ENCODE measurements around the gene GALT.

Gene GALT

DNA sequence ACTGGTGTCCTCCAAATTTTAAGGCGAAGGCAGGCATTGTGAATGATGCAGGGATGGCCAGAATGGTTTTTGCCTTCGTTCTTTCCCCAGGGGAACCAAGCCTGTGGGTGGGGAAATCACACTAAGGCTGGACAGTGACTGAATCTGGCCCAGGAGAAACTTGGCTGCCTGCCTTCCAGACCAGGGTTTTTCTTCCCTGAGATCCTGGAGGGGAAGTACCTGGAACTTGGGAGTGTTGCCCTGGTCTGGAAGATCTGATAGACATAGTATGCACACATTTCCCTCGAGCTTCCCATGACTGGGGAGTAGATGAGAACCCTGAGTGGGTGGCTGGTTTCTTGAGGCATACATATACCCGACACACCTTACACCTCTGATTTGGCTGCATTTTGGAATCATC, 4.8 kb downstream of the GALT start:
- no peak for FAIRE-seq

DNA sequence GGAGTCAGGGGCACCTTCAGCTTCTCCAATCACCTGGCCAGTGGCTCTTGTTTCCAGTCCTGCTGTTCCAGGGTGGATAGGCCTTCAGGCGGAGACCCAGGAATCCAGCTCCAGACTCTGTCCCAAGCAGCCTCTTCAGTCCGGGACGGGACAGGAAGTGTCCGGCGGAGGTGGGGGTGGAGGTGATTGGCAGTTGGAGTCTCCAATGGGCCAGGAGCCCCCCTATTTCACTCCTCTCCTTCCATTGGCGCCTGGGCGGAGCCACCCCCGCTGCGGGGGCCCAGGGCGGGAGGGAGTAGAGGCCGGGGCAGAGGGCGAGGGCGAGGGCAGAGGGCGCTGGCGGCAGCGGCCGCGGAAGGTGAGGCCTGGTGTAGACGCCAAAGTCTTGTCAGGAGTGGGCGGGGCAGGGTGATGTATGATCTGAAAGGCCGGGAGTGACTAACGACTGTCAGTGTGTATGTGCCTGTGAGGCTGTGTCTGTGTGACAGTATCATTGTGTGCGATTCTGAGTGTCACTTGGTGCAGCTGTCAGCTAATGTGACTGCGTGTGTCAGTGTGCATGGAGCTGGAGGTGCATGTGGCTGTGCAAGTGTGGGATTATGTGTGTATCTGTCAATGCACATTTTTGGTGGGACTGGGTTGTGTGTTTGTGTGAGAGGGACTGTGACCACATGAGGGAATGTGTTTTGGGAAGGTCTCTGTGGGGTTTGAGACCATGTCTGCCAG, 5.6 kb downstream of the GALT start, which contains the start of gene IL11RA:
TSS of gene IL11RA (plus strand) at position 310 of the 726 bp plus-strand sequence. CDS start 3,033 bp downstream, outside the sequence.
- DNase-seq (ENCODE audit: insufficient read length, low spot score) (peak; percentile 89), FAIRE-seq (peak; percentile 65)

More for the DNA sequence above, 4.8 kb downstream of the GALT start:
- no peak for DNase-seq (ENCODE audit: insufficient read length, low spot score)

DNA sequence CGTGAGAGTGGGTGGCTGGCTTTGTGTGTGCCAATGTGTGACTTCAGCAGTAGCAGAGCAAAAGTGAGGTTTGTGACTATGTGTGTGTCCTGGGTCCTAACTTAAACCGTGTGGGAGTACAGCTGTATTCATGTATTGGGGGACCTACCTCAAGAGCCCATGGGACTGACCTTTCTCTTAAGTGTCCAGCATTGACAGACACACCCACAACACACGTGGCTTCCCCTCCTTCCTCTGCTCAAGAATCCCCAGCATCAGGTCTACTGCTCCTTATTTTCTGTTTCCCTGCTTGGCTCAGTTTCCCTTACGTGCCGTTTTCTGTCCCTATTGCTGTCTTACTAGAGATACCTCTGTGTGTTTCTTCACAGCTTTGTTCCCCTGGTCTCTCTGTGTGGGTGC, 6.1 kb downstream of the GALT start:
- no peak for DNase-seq (ENCODE audit: insufficient read length, low spot score)
- FAIRE-seq = no peak

DNA sequence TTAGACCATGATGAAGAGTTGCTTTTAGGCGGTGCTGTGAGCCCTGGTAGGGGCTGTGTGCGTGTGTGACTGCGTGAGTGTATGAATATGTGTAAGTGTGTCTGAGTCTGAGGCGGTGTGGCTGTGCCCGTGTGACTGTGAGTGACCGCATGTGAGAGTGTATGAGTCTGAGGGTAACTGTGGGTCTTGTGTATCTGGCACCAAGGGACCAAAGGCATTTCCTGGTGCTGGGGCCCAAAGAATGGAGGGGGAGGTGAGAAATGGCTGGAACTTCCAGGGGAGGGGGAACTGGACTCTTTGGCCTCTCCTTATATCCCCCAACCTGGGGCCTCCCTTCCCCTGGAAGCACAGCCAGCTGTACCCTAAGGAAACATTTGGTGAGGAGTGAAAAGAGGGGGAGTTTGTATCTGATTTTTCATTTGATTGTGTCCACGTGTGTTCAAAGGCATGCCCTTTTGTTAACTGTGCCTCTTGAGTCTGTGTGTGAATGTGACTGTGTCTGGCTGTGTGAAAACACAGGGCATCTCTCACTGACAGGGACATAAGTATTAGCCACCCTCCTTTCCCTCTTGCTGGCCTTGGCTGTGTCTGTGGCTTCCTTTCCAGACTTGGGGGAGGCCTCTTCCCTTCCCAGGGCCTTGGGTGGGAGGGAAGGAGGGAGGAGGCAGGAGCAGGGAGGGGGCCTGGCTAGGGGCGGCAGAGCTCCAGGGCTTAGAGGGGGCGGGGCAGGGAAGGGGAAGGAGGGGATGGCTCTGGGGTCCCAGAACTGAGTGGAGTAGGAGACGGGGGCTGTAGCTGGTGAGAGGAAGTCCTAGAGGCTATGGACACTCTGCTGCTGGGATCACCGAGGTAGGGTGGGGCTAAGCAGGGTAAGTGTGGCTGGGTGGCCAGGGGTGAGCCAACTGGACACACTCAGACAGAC, 6.9 kb downstream of the GALT start:
- DNase-seq (ENCODE audit: insufficient read length, low spot score) = no peak
- FAIRE-seq = no peak

DNA sequence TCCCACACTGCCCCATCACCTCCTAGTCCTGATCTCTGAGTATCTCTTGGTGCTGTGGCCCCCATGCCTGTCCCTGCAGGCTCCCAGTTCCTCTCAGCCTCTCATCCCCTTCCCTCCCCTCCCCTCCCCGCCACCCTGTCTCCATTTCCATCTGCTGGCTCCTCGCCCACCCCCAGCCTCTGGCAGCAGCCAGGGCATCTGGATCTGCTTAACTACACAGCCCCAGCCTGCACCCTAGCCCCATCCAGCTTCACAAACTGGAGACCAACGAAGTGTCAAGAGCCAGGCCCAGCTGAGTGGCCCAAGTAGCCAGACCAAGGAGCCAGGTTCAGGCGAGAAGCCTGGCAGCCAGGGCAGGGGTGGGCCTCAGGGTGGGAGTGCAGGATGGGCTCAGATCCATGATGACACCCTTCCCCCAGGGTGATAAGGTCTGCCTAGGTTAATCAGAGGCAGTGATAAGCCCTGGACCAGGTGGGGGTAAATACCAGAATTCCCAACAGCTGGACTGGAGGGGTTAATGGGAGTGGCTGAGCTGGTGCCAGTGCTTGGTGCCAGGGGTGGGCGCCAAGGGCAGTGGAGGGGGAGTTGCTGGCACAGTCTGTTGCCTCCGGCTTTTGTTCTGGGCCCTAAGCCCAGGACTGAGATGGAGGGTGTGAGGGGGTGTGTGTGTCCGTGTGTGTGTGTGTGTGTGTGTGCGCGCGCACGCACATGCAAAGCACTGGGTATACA, 8.0 kb downstream of the GALT start:
- no peak for FAIRE-seq

DNA sequence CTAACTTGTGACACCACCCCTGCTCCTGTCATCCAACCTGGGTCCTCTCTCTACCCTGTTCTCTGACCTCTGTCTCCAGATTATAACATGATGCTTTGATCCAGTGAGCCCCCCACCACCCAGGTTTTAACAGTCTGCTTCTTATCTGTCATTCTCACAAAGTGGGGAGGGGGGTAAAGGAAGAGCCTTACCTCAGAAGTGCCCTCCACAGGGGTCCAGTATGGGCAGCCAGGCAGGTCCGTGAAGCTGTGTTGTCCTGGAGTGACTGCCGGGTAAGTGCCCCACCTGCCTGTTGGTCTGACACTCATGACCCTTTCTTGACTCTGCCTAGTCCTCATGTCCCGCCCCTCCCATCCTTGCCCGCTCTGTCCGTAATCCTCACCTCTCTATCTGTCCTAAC, 8.9 kb downstream of the GALT start:
- DNase-seq (ENCODE audit: insufficient read length, low spot score) (no peak), FAIRE-seq (no peak)

More for the DNA sequence above, 8.0 kb downstream of the GALT start:
- no peak for DNase-seq (ENCODE audit: insufficient read length, low spot score)

DNA sequence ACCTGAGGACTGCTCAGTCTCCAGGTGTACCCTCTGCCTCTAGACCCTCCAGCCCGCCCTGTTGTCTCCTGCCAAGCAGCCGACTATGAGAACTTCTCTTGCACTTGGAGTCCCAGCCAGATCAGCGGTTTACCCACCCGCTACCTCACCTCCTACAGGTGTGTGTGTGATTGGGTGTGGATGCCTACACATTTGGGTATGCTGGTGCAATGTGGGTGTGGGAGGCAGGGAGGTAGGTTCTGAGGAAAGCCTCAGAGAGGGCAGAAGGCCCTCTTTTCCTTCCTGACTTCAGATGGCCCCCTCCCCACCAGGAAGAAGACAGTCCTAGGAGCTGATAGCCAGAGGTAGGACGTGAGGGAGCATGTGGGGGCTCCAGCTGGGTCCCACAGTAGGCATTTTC, 10.5 kb downstream of the GALT start:
- FAIRE-seq (no peak), DNase-seq (ENCODE audit: insufficient read length, low spot score) (no peak)

DNA sequence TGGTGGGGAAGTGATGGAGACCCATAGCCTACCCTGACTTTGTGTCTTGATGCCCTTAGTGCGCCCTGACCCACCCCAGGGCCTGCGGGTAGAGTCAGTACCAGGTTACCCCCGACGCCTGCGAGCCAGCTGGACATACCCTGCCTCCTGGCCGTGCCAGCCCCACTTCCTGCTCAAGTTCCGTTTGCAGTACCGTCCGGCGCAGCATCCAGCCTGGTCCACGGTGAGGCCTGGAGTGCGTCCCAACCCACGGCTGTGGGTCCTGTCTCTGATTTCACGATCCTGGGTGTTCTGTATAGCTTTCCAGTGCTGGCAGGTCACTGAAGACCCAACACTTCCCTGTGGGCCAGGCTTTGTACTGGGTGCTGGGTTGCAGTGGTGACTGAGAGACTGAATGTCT, 12.0 kb downstream of the GALT start:
- FAIRE-seq (no peak), DNase-seq (ENCODE audit: insufficient read length, low spot score) (no peak)

DNA sequence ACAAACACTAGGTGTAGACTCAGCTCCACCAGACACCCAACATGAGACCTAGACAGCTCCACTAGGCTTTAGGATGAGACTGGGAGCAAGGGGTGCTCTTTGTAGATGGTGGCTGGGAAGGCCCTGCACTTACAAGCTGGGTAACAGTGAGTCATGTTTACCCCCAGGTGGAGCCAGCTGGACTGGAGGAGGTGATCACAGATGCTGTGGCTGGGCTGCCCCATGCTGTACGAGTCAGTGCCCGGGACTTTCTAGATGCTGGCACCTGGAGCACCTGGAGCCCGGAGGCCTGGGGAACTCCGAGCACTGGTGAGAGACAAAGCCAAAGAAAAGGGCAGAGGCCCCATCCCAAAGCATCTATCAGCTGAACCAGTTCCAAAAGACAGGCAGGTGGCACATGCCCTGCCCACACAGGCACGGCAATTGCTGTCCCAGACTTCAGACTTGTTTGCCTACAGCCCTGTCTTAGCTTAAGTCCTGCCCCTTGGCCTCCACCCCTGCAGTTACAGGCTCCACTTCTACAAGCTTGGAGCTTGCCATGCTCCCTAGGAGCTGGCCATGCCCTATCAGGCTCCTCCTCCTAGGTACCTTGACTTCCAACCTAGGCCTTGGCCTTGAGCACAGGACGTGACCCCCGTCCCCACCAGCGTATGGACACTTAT, 13.2 kb downstream of the GALT start:
- DNase-seq (ENCODE audit: insufficient read length, low spot score) = no peak
- no peak for FAIRE-seq

DNA sequence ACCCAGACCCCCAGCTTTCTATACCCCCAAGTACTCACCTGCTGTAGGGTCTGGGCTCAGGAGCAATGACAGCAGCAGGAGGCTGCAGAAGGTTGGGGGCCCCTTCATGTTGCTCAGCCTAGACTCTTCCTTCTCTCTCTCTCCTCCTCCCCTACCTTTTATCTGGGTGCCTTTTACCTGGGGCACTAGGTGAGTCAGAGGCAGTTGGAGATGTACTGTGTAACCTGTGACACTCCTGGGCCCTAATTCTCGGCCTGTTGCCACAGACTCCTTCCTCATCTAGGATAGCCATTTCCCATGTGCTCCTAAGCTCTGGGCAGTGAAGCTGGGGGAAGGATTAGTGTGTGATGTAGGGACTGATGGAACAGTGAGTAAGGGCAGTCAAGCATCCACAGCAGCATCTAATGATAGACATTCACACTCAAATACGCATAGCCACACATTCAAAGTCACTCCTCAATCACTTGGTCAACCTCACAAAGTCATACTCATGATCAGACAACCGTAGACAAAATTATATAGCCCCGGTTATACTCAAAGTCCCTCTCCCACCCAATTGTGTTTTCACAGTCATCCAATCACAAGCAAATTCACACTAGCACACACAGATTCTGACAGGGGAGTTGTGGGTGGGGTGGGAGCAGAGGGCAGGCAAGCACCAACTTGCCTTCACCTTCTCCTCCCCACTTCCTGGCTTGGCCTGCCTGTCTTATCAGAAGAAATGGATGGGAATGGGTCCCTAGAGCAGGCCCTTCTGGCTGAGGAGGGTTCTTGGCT, 16.2 kb downstream of the GALT start, which contains the start of gene CCL27:
TSS of gene CCL27 (minus strand) at position 132 of the 777 bp plus-strand sequence. CDS start at position 108, 24 bp downstream.
- DNase-seq (ENCODE audit: insufficient read length, low spot score) (no peak), FAIRE-seq (no peak)

DNA sequence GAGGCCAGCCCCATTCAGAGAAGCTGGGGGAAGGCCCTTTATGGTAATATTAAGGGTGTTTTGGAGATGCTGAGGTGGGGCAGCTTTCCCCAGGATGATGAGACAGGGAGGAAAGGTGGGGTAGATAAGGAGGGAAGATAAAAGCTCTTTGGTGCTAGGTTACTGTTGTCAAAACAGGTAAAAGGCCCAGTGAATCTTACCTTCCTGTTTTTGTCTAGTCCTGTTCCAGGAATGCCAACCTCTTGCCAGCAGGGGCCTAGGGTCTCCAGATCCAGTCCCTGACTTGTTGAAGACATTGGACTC, 16.8 kb downstream of the GALT start:
- FAIRE-seq = no peak

DNA sequence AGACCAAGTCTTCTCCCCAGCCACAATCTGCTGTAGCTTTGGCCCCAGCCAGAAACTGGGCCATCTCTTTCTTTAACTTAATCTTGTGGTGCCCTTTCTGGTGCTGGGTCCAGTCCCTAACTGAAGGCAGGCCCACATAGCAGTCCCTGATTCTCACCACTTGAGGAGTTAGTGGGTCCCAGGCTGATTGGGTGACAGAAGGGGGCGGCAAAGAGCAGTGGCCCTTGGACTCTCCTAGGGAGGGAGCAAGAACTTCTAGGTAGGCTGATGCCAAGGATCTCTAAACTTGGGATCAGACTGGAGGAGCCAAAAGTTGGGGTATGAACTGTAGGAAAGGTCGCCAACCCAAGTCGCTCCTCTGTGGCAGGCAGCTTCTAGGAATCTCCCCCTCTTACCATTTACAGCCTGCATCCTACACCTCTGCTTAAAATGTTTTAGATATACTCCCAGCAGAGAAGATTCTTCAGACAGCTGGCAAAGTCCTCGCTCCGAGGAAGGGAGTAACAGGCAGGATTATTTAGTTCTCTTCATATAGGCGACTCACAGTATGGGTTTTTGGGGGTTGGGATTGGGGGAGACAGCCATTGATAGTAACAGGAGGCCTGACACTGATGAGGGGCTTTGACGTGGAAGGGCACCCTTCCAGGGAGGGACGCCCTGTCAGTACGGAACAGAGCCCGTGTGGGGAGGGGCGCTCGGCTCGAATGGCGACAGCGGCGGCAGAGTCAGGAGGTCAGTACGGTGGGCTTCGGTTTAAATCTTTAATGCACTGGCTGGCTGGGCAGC, 18.0 kb downstream of the GALT start:
- peak; percentile 33 for DNase-seq (ENCODE audit: insufficient read length, low spot score)
- FAIRE-seq = no peak

More for the DNA sequence above, 16.8 kb downstream of the GALT start:
- DNase-seq (ENCODE audit: insufficient read length, low spot score) = no peak

DNA sequence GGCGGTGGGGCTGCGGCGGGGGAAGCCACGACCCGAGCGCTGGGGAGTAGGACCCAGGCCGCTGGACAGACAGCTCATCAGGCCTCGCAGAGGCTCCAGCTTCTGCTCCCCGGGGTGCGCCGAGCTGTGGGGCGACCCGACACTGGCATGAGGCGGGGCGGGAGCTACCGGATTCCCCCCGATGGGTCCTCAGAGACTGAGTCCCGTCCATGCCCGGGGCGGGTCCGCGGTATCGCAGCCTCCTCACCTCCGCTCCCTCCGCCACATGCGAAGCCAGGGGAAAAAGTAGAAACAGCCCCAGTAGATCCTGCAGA, 18.5 kb downstream of the GALT start:
- DNase-seq (ENCODE audit: insufficient read length, low spot score) (no peak), FAIRE-seq (no peak)

DNA sequence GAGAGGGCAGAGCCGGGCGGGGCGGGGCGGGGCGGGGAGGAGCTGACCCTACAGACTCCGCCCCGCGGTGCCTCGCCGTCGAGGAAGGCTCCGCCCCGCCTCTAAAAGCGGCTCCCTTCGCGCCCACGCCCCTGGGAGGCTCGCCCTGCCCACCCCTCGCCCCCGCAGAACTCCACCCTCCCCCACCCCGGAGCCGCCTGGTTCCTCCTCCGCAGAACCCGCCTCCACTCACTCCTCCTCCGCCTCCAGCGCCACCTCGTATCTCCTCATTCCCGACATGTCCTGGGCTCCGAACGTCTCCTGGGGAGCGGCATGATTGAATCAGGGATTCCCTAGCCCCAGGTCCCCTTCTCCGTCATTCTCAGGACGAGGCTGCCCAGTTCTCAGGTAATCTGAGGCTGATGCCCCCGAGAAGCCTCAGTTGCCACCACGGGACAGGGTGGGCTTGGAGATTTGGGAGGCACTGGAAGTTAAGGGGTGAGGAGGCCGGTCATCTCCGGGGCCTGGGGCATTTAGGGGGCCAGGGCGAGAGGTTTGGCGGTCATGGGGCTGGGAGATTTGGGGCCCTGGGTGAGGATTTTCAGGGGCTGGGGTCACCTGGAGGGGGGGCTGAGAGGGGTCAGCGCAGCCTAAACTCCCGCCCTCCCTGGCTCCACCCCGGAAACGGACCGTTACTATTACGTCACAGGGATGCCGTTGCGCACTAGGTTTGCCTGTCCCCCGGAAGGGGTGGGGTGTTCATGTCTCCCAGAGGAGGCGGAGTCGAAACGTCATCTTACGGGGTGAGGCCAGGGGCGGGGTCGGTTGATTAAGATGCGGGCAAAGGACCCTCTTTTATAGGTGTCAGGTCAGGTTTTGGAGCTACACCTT, 19.1 kb downstream of the GALT start:
- peak; percentile 86 for DNase-seq (ENCODE audit: insufficient read length, low spot score)
- peak; percentile 76 for FAIRE-seq

DNA sequence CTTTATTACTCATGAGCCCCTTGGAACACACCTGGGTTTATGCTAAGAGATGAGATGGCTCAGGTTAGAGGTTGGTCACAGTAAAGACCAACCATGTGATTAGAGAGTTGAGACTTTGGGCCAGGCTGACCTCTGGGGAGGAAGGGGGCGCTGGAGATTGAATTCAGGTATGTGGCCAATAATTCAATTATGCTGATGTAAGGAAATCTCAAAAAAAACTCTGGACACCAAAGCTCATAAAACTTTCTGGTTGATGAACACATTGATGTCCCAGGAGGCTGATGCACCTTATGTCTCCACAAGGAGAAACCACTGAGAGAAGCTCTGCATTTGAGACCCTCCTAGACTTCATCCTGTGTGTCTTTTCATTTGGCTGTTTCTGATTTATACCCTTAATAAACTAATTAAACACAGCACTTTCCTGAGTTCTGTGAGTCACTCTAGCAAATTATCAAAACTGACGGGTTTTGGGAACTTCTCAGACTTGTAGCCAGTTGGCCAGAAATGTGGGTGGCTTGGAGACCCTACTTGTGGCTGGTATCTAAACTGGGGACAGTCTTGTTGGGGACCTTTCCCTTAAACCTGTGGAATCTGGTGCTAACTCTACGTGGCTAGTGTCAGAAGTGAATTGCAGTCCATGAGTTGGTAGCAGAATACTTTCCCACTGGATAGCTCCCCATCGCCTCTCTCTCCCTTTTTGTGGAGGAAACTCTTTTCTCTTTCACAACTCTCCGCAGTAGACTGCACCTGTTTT, 23.5 kb downstream of the GALT start:
- DNase-seq (ENCODE audit: insufficient read length, low spot score) (no peak), FAIRE-seq (no peak)

DNA sequence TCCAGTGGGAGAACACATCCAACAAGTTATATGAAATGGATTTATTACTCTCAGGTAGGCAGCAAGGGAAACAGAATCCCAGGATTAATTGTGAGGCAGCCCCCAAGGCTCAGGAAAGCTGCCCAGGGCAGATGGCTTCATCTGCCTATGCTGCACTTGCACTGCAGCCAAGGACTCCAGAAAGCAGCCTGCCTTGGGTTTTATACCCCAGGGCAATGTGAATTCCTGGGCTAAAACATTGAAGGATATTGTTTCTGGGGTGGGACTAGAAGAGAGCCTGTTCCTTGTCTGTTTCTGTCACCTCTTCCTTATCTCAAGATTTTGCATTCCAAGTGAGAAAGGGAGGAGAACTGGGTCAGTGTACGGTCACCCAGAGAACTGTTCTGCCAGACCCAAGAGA, 24.8 kb downstream of the GALT start:
- DNase-seq (ENCODE audit: insufficient read length, low spot score) (no peak), FAIRE-seq (no peak)

DNA sequence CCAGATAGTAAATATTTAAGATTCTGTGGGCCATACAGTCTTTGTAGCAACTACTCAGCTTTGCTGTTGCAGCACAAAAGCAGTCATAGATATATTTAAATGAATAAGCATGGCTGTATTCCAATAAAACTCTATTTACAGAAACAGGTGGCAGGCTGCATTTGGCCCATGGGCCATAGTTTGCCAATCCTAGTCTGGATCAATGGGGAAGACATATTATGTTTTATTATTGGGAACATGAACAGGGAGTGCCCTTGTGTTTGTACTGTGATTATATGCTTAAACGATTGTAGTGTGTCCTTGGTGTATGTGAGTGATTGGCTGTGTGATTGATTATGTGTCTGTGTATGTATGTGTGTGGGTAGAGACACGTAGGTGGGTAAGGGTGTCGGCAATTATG, 28.0 kb downstream of the GALT start:
- FAIRE-seq (no peak), DNase-seq (ENCODE audit: insufficient read length, low spot score) (no peak)
